Kidney glomerular epithelial cell (primary cell): ENCODE results near the gene UAP1.

ENCODE experiments used
- DNase-seq: peaks from one replicate; lab custom pipeline; 2025; lab: John Stamatoyannopoulos, UW

Gene UAP1

GRCh38 chr1:162561616-162562469 lies at the start of gene UAP1:
Gene UAP1 (plus strand): TSS chr1:162561722. CDS start chr1:162566069, 4,347 bp downstream.
- DNase-seq = peak; percentile 5

GRCh38 chr1:162527314-162527713 lies 34.2 kb upstream of the UAP1 start:
- DNase-seq = no peak

GRCh38 chr1:162530307-162530987 lies 31.1 kb upstream of the UAP1 start:
- no peak for DNase-seq

GRCh38 chr1:162530988-162531319 lies 30.6 kb upstream of the UAP1 start:
- DNase-seq = no peak

GRCh38 chr1:162535501-162535900 lies 26.0 kb upstream of the UAP1 start:
- DNase-seq = no peak

GRCh38 chr1:162536511-162536910 lies 25.0 kb upstream of the UAP1 start:
- DNase-seq = no peak

- no peak for DNase-seq
Observed at GRCh38 chr1:162537216-162537615, 24.3 kb upstream of the UAP1 start.

GRCh38 chr1:162538815-162539431 lies 22.6 kb upstream of the UAP1 start:
- peak; percentile 96 for DNase-seq

- peak; percentile 73 for DNase-seq
Observed at GRCh38 chr1:162541619-162542141, 19.8 kb upstream of the UAP1 start.

- DNase-seq = no peak
Observed at GRCh38 chr1:162543228-162543627, 18.3 kb upstream of the UAP1 start.

- no peak for DNase-seq
Observed at GRCh38 chr1:162548170-162548569, 13.4 kb upstream of the UAP1 start.

GRCh38 chr1:162549001-162549400 lies 12.5 kb upstream of the UAP1 start:
- no peak for DNase-seq

- no peak for DNase-seq
Observed at GRCh38 chr1:162550925-162551324, 10.6 kb upstream of the UAP1 start.

GRCh38 chr1:162551969-162552683 lies 9.4 kb upstream of the UAP1 start:
- no peak for DNase-seq

GRCh38 chr1:162552684-162553252 lies 8.8 kb upstream of the UAP1 start:
- DNase-seq = no peak

- DNase-seq = no peak
Observed at GRCh38 chr1:162554258-162554657, 7.3 kb upstream of the UAP1 start.

GRCh38 chr1:162557536-162557935 lies 4.0 kb upstream of the UAP1 start:
- no peak for DNase-seq

- DNase-seq = no peak
Observed at GRCh38 chr1:162560303-162561036, 1.1 kb upstream of the UAP1 start.

GRCh38 chr1:162561037-162561615 lies 396 bp upstream of the UAP1 start:
- DNase-seq = peak; percentile 96

- peak; percentile 26 for DNase-seq
Observed at GRCh38 chr1:162562470-162562828, 927 bp downstream of the UAP1 start.

- DNase-seq = peak; percentile 10
Observed at GRCh38 chr1:162564762-162565218, 3.3 kb downstream of the UAP1 start.
